ENCODE measurements around the gene PREPL. TPM values are rescaled to one million over a fixed set of nuclear protein-coding genes. Genes with fewer than 3 reads are reported as not detected.

PREPL gene
- total and polyA plus RNA-seq, 9 of the 15 experiments (the other 6 are each of a cell fraction or from before 2014, with no cell fraction given): 11.6 to 58.9 (median 27.2) TPM

GRCh38 chr2:44361330-44362206 is at the start of gene PREPL, which contains the start of gene CAMKMT (continued):
- TF ChIP-seq MEF2D (tag; conservative IDR thresholded peaks at IDR 0.05; ENCODE audit: low read depth): no peak; the same call in 1 of the 2 replicates
- TF ChIP-seq CREB3 (tag; conservative IDR thresholded peaks at IDR 0.05; ENCODE audit: low read depth): peak; percentile 95
- peak; percentile 80 for TF ChIP-seq ZBTB17 (CRISPR knock-in tag; IDR thresholded peaks at IDR 0.05)
- no peak for TF ChIP-seq SRSF7 (optimal IDR thresholded peaks at IDR 0.05; ENCODE audit: low read depth, low read length)
- peak; percentile 55; the same call in 1 of the 2 replicates for TF ChIP-seq TFAP4 (CRISPR knock-in tag; IDR thresholded peaks at IDR 0.05; ENCODE audit: borderline replicate concordance)
- TF ChIP-seq SMC3 (conservative IDR thresholded peaks at IDR 0.05; ENCODE audit: insufficient read depth, low read depth, low read length): no peak
- no peak for TF ChIP-seq SMARCE1 (IDR thresholded peaks at IDR 0.05)
- TF ChIP-seq TBP (optimal IDR thresholded peaks at IDR 0.05; ENCODE audit: low read depth, low read length): peak; percentile 89
- TF ChIP-seq ZNF143 (CRISPR knock-in tag; IDR thresholded peaks at IDR 0.05): no peak
- TF ChIP-seq RHOXF2B (CRISPR knock-in tag; conservative IDR thresholded peaks at IDR 0.05): no peak
- TF ChIP-seq NFIX (CRISPR knock-in tag; IDR thresholded peaks at IDR 0.05; ENCODE audit: low read depth): no peak
- TF ChIP-seq MYNN (IDR thresholded peaks at IDR 0.05): no peak
- TF ChIP-seq MYNN (CRISPR knock-in tag; IDR thresholded peaks at IDR 0.05): no peak
- peak; percentile 88 for TF ChIP-seq XRCC5 (IDR thresholded peaks at IDR 0.05; ENCODE audit: low read depth, low read length)
- TF ChIP-seq XRCC3 (IDR thresholded peaks at IDR 0.05): no peak
- TF ChIP-seq DNMT1 (IDR thresholded peaks at IDR 0.05): no peak
- no peak for TF ChIP-seq SRSF9 (IDR thresholded peaks at IDR 0.05; ENCODE audit: borderline replicate concordance, low read depth, low read length)
- peak; percentile 99 for TF ChIP-seq CXXC5 (CRISPR knock-in tag; IDR thresholded peaks at IDR 0.05)
- TF ChIP-seq PRDM10 (IDR thresholded peaks at IDR 0.05; ENCODE audit: partially characterized antibody): peak; percentile 51

All from K562 (cell line).